HG02870 (cell line): Measurements from ENCODE around the gene PIGN.

ENCODE experiments used
- ATAC-seq: cut with Tn5 transposase; IDR thresholded peaks from one replicate; pipeline ENCODE4 v1.9.1; 2021; ENCODE audit warnings: mild to moderate bottlenecking, moderate library complexity; ENCODE audit not compliant: unreplicated experiment

Gene PIGN

GRCh38 chr18:62122330-62122729 lies 64.5 kb downstream of the PIGN start:
- ATAC-seq: no peak

DNA sequence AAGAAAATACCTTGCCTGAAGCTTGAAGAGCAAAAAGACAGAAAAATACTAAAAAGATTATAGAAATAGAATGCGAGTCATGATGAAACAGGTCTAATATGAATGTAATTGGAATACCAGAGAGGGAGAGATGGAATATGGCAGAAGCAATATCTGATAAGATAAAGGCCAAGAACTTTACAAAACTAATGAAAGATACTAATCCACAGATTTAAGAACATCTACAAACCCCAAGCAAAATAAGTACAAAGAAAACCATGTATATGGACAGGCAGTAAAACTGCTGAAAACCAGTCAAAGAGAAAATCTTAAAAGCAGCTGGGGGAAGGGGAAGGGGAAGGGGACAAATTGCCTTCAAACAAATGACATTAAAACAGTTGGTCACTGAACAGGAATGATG lies 67.0 kb downstream of the PIGN start:
- ATAC-seq: no peak

- no peak for ATAC-seq
Measured at GRCh38 chr18:62118328-62118727, 68.5 kb downstream of the PIGN start.

- ATAC-seq: no peak
Measured at GRCh38 chr18:62109676-62110075, 77.2 kb downstream of the PIGN start.

DNA sequence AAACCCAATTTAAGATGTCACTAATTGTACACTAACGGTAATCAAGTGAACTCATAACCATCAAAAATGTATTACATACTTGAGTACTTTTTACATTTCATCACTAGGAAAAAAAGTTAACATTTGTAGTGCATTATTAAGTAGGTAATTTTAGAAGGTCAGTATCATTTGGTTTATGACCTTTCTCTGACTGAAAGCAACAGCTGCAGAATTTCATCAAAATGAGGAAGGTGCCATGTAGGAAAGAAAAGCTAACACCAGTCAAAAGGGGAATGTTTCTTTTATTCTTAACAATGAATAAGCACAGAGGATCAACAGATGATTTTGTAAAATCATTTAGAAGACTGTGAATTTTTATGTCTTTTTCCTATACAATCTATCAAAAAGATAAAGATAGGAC lies 79.0 kb downstream of the PIGN start:
- ATAC-seq: no peak

- no peak for ATAC-seq
Measured at GRCh38 chr18:62106271-62106670, 80.6 kb downstream of the PIGN start.

GRCh38 chr18:62105376-62105775 lies 81.5 kb downstream of the PIGN start:
- no peak for ATAC-seq

- ATAC-seq: peak; percentile 72
Measured at GRCh38 chr18:62102221-62102620, 84.6 kb downstream of the PIGN start.

DNA sequence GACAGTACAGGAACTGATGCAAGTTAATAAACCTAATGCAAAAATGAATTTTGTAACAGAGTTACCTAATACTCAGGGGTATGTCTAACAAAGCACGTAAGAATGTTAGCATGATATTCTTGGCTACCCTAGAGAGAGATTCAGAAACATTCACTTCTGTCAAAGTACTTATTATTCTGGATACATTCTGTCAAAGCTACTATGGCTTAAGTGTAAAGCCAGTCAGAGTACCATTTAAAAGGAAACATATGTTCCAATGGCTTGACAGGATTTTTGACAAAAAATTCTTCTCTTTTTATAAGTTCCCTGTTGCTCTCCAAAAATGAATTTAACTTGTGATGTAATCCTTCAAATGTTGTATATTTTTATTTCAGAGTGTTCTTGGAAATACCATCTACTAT lies 85.5 kb downstream of the PIGN start:
- no peak for ATAC-seq

GRCh38 chr18:62098960-62099359 lies 87.9 kb downstream of the PIGN start:
- no peak for ATAC-seq

GRCh38 chr18:62097698-62098097 lies 89.2 kb downstream of the PIGN start:
- ATAC-seq: no peak

DNA sequence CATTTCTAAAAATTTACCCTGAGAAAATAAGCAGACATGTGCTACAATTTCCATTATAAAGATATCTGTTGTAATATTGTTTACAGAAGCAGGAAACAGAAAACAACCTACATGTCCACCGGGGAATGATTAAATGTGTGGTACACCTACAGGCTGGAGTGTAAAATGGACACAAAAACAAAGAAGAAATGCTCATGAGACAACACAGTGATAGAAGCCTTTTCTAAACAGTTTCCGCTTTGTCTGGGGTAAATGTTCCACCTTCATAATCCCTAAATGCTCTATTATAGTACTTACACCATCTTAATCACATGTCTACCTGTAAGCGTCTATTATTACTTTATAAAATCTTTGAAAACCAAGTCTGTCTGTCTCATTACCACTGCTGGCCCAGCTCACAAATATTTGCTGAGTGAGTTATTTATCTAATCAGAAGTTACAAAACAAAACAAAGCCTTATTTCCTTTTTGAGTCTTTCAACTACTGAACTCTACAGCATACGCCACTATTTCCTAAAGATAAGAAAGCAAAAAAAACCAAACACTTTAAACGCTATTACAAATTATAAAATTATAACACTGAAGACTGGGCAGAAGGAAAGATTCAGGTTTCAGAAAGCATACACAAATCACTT lies 95.3 kb downstream of the PIGN start:
- no peak for ATAC-seq

- no peak for ATAC-seq
Measured at GRCh38 chr18:62089174-62089573, 97.7 kb downstream of the PIGN start.

GRCh38 chr18:62088156-62088555 lies 98.7 kb downstream of the PIGN start:
- ATAC-seq: no peak

DNA sequence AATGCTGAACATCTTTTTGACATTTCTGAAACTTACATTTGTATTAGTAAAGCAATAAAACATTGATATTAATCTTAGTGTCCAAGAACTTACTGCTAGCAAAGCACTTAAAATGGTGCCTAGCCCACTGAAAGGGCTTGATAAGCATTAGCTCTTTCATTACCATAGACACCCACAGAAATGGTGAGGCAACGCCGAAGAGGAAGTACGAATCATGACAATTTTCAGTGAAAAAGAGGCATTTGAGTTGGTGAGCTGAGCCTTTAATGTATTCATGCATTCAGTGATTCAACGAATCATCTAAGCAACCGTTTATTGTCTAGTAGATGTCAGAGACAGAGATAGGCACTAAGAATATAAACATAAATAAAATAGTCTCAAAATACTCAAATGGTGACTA lies 101.1 kb downstream of the PIGN start:
- no peak for ATAC-seq

DNA sequence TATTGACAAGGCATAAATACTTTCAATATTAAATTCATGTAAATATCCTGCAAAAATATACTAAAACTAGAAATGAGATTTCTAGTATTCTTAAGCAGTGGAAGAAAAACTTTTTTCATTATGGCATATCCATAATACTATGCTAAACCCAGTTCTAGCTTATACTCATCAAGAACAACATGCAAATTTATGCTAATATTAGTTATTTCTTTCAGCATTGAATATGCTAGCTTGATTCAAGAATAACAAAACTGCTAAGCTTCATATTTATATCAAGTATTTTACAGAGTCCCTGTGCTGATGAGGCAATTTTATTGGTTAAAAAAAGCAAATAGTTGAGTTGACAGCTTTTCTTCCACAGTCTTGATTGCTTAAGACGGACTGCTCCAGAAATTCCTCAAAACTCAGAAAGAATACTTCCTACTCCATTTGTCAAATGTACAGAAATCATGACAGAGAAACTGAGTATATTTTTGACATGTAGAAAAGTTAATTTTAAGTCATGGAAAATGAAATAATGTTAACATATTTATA lies 105.0 kb downstream of the PIGN start:
- no peak for ATAC-seq

DNA sequence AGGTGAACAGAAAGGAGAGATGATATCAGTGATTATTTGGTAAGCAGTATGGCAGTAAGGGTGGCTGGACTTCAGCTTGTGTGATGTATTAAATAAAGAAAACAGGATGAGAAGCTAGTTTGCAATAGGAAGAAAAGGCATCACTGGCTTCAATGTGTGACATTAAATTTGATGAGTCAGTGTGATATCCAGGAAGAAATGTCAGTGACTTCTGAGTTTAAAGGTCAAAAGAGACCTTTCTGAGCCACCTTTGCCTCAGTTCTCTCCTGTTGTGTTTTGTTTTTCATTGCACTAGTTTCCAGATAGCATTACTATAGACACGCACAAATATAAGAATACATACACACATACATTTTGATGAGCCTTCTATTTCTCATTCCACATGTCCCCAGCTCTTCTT lies 105.6 kb downstream of the PIGN start:
- ATAC-seq: no peak

- no peak for ATAC-seq
Measured at GRCh38 chr18:62080172-62080900, 106.5 kb downstream of the PIGN start.

- ATAC-seq: peak; percentile 51
Measured at GRCh38 chr18:62073461-62074281, 113.2 kb downstream of the PIGN start.

DNA sequence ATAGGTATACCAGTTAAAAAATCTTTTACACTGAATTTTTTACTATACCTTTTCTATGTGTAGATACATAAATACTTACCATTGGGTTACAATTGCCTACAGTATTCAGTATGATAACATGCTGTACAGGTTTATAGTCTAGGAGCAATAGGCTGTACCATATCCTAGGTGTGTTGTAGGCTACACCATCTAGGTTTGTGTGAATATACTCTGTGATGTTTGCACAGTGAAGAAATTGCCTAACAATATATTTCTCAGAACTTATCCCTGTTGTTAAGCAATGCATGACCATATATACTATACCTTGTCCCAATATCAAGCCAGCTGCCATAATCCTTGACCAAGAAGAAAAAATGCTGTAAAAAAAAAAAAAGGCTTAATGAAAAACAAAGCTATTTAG lies 114.5 kb downstream of the PIGN start:
- ATAC-seq: no peak

- ATAC-seq: no peak
Measured at GRCh38 chr18:62071071-62071470, 115.8 kb downstream of the PIGN start.

DNA sequence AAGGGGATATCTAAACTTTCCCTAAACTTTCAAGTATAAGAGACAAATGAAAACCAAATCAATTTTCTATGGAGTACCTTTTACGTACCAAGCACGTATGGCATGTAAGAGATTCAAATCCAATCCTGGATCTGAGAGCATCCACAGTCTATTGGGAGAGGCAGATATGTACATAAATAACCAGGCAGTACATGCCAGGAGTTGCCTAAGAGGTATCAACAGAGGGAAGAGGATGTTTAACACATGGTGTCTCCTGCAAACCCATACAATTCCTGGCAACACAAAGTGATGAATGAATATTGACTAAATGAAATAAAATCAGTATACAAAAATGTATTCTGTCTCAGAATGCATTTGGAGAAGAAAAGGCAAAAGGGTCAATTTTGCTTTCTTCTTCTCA lies 116.6 kb downstream of the PIGN start:
- no peak for ATAC-seq
